ENCODE data around the gene ARFGAP1. TPM values are rescaled to one million over a fixed set of nuclear protein-coding genes. Genes with fewer than 3 reads are reported as not detected.
A peak's percentile ranks its signal among the peaks of the same experiment; 100 is the strongest.

Gene ARFGAP1
- total and polyA plus RNA-seq, 10 of the 15 experiments (the other 5 are each of a cell fraction or from before 2014, with no cell fraction given), result 0.45 to 79.9 (median 30.8) TPM

DNA sequence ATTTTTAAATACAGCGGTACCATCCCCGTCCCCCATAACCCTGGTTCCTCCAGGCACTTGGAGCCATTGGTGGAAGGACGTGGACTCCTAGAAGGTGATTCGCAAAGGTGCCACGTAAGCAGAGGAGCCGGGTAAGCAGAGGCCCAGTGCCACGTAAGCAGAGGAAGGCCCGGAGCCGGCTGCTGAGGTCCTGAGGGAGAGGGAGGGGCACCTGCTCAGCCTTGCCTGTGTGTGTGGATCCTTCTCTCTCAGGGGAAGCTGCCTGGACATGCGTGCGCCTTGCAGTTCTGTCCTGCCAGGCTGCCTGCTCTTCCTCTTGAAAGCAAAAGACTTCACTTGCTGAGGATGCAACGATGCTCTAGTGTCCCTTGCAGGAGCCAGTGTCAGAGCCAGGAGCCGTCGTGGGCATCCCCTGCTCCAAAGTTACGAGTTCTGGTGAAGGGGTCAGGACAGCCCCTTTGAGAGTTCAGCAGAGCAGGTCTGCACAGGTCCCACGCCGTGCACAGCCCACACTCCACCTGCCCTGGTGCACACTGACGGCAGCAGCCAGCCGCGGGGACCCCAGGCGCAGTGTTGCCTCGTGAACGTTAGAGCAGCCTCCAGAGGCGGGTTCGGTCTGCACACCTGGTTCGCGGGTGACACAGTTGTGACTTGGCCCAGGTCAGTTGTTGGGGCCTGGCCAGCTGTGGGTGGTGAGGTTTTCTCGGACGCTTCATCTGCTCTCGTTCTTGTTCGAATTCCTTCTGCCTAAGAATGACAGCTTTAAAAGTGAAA, 16.5 kb upstream of the ARFGAP1 start:
- CTCF ChIA-PET, result interaction anchor here (1.8 kb wide), 1 partner anchor 32 kb away, joined by 7 read pairs; no protein-coding TSS in a partner anchor
- H3K4me1 ChIP-seq (ENCODE audit: control insufficient read depth, insufficient read depth, low read length), result no peaks in the 10 kb centered on the region
- no peaks in the 10 kb centered on the region for H3K36me3 ChIP-seq (ENCODE audit: control insufficient read depth in 2 of 2, insufficient read depth in 2 of 2, low read length in 1 of 2)
- no peak overlapping the region for H3K27ac ChIP-seq (ENCODE audit: control insufficient read depth, insufficient read depth)
- no peak overlapping the region for H3K4me3 ChIP-seq
- ATAC-seq (peak; percentile 24), FAIRE-seq (no peak), DNase-seq (ENCODE audit: low read depth, low spot score) (no peak)
- no peaks in the 10 kb centered on the region; the same call in 1 of the 2 replicates for H4K20me1 ChIP-seq (ENCODE audit: control insufficient read depth, insufficient read depth)
- POLR2A ChIA-PET, result no interaction called here
- in situ Hi-C loops (cut with MboI), result no loop called here
- H3K4me2 ChIP-seq (ENCODE audit: control insufficient read depth, insufficient read depth), result no peak overlapping the region
- no peaks in the 10 kb centered on the region for H3K79me2 ChIP-seq (ENCODE audit: control insufficient read depth, insufficient read depth, low read length)
- 34% methylated on average over 31 of the region's 31 CpGs for WGBS (ENCODE audit: insufficient coverage, insufficient replicate concordance, low lambda C conversion rate, missing lambda C conversion rate)
- no TSS peak for BruUV-seq (replicated peaks)
- SMC1A ChIA-PET (ENCODE audit: uncharacterized antibody, unreplicated experiment), result no interaction called here
- RAD21 ChIA-PET (ENCODE audit: unreplicated experiment), result no interaction called here
- no peak for TF ChIP-seq ATF7 (IDR thresholded peaks at IDR 0.05; ENCODE audit: low read depth)
- TF ChIP-seq RAD21 (IDR thresholded peaks at IDR 0.05; ENCODE audit: insufficient read depth, low read depth, low read length), result no peak
- TF ChIP-seq, protein P1, sequence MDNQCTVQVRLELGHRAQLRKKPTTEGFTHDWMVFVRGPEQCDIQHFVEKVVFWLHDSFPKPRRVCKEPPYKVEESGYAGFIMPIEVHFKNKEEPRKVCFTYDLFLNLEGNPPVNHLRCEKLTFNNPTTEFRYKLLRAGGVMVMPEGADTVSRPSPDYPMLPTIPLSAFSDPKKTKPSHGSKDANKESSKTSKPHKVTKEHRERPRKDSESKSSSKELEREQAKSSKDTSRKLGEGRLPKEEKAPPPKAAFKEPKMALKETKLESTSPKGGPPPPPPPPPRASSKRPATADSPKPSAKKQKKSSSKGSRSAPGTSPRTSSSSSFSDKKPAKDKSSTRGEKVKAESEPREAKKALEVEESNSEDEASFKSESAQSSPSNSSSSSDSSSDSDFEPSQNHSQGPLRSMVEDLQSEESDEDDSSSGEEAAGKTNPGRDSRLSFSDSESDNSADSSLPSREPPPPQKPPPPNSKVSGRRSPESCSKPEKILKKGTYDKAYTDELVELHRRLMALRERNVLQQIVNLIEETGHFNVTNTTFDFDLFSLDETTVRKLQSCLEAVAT (IDR thresholded peaks at IDR 0.05), result no peak
- TF ChIP-seq RCOR1 (conservative IDR thresholded peaks at IDR 0.05; ENCODE audit: low read depth, low read length), result no peak
- TF ChIP-seq TCF3 (IDR thresholded peaks at IDR 0.05; ENCODE audit: borderline replicate concordance, insufficient read depth, low read depth, low read length), result no peak
- TF ChIP-seq HDGF (IDR thresholded peaks at IDR 0.05), result no peak
- TF ChIP-seq HDAC6 (IDR thresholded peaks at IDR 0.05; ENCODE audit: unreplicated experiment), result no peak
- no peak for TF ChIP-seq TCF7 (IDR thresholded peaks at IDR 0.05; ENCODE audit: borderline replicate concordance)
- no peak for TF ChIP-seq ZSCAN29 (IDR thresholded peaks at IDR 0.05)
- TF ChIP-seq, protein P2, sequence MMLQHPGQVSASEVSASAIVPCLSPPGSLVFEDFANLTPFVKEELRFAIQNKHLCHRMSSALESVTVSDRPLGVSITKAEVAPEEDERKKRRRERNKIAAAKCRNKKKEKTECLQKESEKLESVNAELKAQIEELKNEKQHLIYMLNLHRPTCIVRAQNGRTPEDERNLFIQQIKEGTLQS (IDR thresholded peaks at IDR 0.05; ENCODE audit: borderline replicate concordance, extremely low read depth, low read depth, low read length), result no peak
- no peak for TF ChIP-seq TAF1 (IDR thresholded peaks at IDR 0.05; ENCODE audit: borderline replicate concordance, low read depth, low read length)
- TF ChIP-seq RB1 (IDR thresholded peaks at IDR 0.05; ENCODE audit: borderline replicate concordance), result no peak
- no peak for TF ChIP-seq KLF5 (IDR thresholded peaks at IDR 0.05; ENCODE audit: partially characterized antibody)
- TF ChIP-seq, protein P3, sequence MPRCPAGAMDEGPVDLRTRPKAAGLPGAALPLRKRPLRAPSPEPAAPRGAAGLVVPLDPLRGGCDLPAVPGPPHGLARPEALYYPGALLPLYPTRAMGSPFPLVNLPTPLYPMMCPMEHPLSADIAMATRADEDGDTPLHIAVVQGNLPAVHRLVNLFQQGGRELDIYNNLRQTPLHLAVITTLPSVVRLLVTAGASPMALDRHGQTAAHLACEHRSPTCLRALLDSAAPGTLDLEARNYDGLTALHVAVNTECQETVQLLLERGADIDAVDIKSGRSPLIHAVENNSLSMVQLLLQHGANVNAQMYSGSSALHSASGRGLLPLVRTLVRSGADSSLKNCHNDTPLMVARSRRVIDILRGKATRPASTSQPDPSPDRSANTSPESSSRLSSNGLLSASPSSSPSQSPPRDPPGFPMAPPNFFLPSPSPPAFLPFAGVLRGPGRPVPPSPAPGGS (IDR thresholded peaks at IDR 0.05; ENCODE audit: borderline replicate concordance, insufficient read depth, low read depth, low read length, poor library complexity, severe bottlenecking), result no peak
- peaks cover 0 to 14% of the 10 kb centered on the region in 2 experiments for H3K27me3 ChIP-seq (replicated peaks in 1 of 2; ENCODE audit: control insufficient read depth in 2 of 2, insufficient read depth in 2 of 2, low read length in 1 of 2)
- H2AFZ ChIP-seq (ENCODE audit: control insufficient read depth, low read depth, low read length), result no peak overlapping the region
- intact Hi-C loops (cut with micrococcal nuclease; ENCODE audit: unreplicated experiment), result no loop called here
- H3K9ac ChIP-seq (ENCODE audit: control insufficient read depth, insufficient read depth, low read length), result no peak overlapping the region
- no peaks in the 10 kb centered on the region for H3K9me3 ChIP-seq (replicated peaks; ENCODE audit: control insufficient read depth, insufficient read depth, low read length)

Measured in GM12878 (cell line).